Smooth muscle cell (in vitro differentiated cells): Measurements from ENCODE around the gene UBAC1. TPM values are rescaled to one million over a fixed set of nuclear protein-coding genes. Genes with fewer than 3 reads are reported as not detected.

Experiments
- DNase-seq: peaks from one replicate; lab custom pipeline; 2025; ENCODE audit not compliant: unreplicated experiment; lab: John Stamatoyannopoulos, UW
- H2AFZ ChIP-seq: fragments of 200-600 bp; sonication (generic); 2 replicates; pipeline ENCODE4 v1.6.0; 2016; ENCODE audit warnings: antibody characterized with exemption, low read depth, mild to moderate bottlenecking
- H3F3A ChIP-seq: fragments of 200-600 bp; sonication (generic); 2 replicates; pipeline ENCODE4 v1.6.0; 2017; ENCODE audit warnings: antibody characterized with exemption, low read depth
- H3K27ac ChIP-seq: fragments of 200-600 bp; sonication (generic); 2 replicates; pipeline ENCODE4 v1.5.1; 2016; ENCODE audit warnings: low read depth, mild to moderate bottlenecking
- H3K27me3 ChIP-seq: fragments of 200-600 bp; sonication (generic); 2 replicates; pipeline ENCODE4 v1.6.1; 2016; ENCODE audit warnings: low read depth, mild to moderate bottlenecking
- H3K36me3 ChIP-seq: fragments of 200-600 bp; sonication (generic); 2 replicates; pipeline ENCODE4 v1.5.1; 2016; ENCODE audit warnings: low read depth
- H3K4me1 ChIP-seq: fragments of 200-600 bp; sonication (generic); 2 replicates; pipeline ENCODE4 v1.5.1; 2016; ENCODE audit warnings: low read depth
- H3K4me2 ChIP-seq: fragments of 200-600 bp; sonication (generic); 2 replicates; pipeline ENCODE4 v1.6.0; 2016; ENCODE audit warnings: mild to moderate bottlenecking
- H3K4me3 ChIP-seq: fragments of 200-600 bp; sonication (generic); 2 replicates; pipeline ENCODE4 v1.5.1; 2016; ENCODE audit warnings: mild to moderate bottlenecking
- H3K79me2 ChIP-seq: fragments of 200-600 bp; sonication (generic); 2 replicates; pipeline ENCODE4 v1.6.0; 2016; ENCODE audit warnings: low read depth, mild to moderate bottlenecking
- H3K9ac ChIP-seq: fragments of 200-600 bp; sonication (generic); 2 replicates; pipeline ENCODE4 v1.6.0; 2016; ENCODE audit warnings: low read depth
- H3K9me3 ChIP-seq: fragments of 200-600 bp; sonication (generic); replicated peaks from 2 replicates; pipeline ENCODE4 v1.5.1; 2016; ENCODE audit warnings: low read depth
- H4K20me1 ChIP-seq: fragments of 200-600 bp; sonication (generic); 2 replicates; pipeline ENCODE4 v1.6.0; 2016; ENCODE audit warnings: low read depth
- WGBS: methylation state at CpG from one replicate; pipeline ENCODE4 v1.1.7; 2016; ENCODE audit warnings: low lambda C conversion rate; 5-methylcytosine and 5-hydroxymethylcytosine counted together
- polyA plus RNA-seq: library from polyadenylated mRNA; unstranded; fragments of >200 nt; fragmentation: Nextera tagmentation; extraction: Ambion mirVana; gene quantifications from 2 replicates; pipeline ENCODE4 v1.2.1, GENCODE V29; 2016
- total RNA-seq: library from RNA; depleted of rRNA; stranded (reverse); fragments of >200 nt; gene quantifications from 2 replicates; pipeline ENCODE4 v1.2.3, GENCODE V29; 2014
- TF ChIP-seq, protein P1 (sequence below): fragments of 200-600 bp; sonication (generic); IDR thresholded peaks from 2 replicates; pipeline ENCODE4 v1.5.1; 2017; ENCODE audit warnings: borderline replicate concordance, mild to moderate bottlenecking, antibody characterized with exemption; ENCODE audit not compliant: insufficient read depth, poor library complexity, severe bottlenecking

The UBAC1 gene
- total and polyA plus RNA-seq, 2 experiments from 2014 or later, result 35.3 to 43.5 TPM

DNA sequence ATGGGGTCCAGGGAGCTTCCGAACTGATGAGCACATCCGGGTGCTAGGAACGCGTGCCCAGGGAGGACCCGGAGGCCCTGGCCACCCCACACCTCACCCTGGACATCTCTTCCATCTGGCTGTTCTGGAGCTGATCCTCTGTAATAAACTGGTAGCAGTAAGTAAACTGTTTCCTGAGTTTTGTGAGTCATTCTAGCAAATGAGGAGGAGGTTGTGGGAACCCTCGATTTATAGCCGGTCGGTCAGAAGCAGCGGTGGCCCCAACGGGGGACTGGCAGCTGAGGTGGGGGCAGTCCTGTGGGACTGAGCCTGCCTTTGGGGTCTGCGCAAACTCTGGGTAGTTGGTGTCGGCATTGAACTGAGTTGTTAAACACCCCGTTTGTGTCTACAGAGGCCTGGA, 15.4 kb upstream of the UBAC1 start:
- WGBS, result 31% methylated on average over 13 of the region's 13 CpGs
- H4K20me1 ChIP-seq, result no peaks in the 10 kb centered on the region
- no peak overlapping the region for H2AFZ ChIP-seq
- H3K4me3 ChIP-seq, result no peak overlapping the region
- peak overlapping the region; percentile 69 for H3K4me2 ChIP-seq
- no peak for DNase-seq
- H3K36me3 ChIP-seq, result no peaks in the 10 kb centered on the region
- H3K27me3 ChIP-seq, result no peaks in the 10 kb centered on the region
- H3K4me1 ChIP-seq, result peaks cover 9% of the 10 kb centered on the region
- H3K27ac ChIP-seq, result peak overlapping the region; percentile 55
- H3K9ac ChIP-seq, result no peak overlapping the region
- TF ChIP-seq, protein P1, sequence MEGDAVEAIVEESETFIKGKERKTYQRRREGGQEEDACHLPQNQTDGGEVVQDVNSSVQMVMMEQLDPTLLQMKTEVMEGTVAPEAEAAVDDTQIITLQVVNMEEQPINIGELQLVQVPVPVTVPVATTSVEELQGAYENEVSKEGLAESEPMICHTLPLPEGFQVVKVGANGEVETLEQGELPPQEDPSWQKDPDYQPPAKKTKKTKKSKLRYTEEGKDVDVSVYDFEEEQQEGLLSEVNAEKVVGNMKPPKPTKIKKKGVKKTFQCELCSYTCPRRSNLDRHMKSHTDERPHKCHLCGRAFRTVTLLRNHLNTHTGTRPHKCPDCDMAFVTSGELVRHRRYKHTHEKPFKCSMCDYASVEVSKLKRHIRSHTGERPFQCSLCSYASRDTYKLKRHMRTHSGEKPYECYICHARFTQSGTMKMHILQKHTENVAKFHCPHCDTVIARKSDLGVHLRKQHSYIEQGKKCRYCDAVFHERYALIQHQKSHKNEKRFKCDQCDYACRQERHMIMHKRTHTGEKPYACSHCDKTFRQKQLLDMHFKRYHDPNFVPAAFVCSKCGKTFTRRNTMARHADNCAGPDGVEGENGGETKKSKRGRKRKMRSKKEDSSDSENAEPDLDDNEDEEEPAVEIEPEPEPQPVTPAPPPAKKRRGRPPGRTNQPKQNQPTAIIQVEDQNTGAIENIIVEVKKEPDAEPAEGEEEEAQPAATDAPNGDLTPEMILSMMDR, result no peak
- H3F3A ChIP-seq, result no peaks in the 10 kb centered on the region
- H3K9me3 ChIP-seq, result no peaks in the 10 kb centered on the region
- no peaks in the 10 kb centered on the region for H3K79me2 ChIP-seq

- Histone ChIP-seq H3K9me3 (no peaks in the 10 kb centered on the region), H3K79me2 (no peaks in the 10 kb centered on the region), H3K4me1 (peaks cover 9% of the 10 kb centered on the region), H3K4me3 (no peak overlapping the region), H3K36me3 (no peaks in the 10 kb centered on the region), H3K27ac (no peak overlapping the region), H3F3A (no peaks in the 10 kb centered on the region), H3K4me2 (no peak overlapping the region), H4K20me1 (no peaks in the 10 kb centered on the region), H3K27me3 (no peaks in the 10 kb centered on the region), H2AFZ (no peak overlapping the region), H3K9ac (no peak overlapping the region)
- WGBS, result 79% methylated on average over 10 of the region's 10 CpGs
- TF ChIP-seq, protein P1, result no peak
- no peak for DNase-seq
Observed at GRCh38 chr9:135975834-135976233, 14.7 kb upstream of the UBAC1 start.

- Histone ChIP-seq H3K36me3 (no peaks in the 10 kb centered on the region), H3F3A (no peaks in the 10 kb centered on the region), H3K27me3 (no peaks in the 10 kb centered on the region), H3K79me2 (no peaks in the 10 kb centered on the region), H3K4me1 (peaks cover 9% of the 10 kb centered on the region), H2AFZ (no peak overlapping the region), H4K20me1 (no peaks in the 10 kb centered on the region), H3K9ac (no peak overlapping the region), H3K9me3 (no peaks in the 10 kb centered on the region), H3K4me2 (no peak overlapping the region), H3K4me3 (no peak overlapping the region), H3K27ac (no peak overlapping the region)
- TF ChIP-seq, protein P1, result no peak
- no peak for DNase-seq
- 59% methylated on average over 10 of the region's 10 CpGs for WGBS
Observed at GRCh38 chr9:135974220-135974573, 13.0 kb upstream of the UBAC1 start.
